Neuronal stem cell (in vitro differentiated cells): ENCODE data around the gene GOLGA8H. TPM values are rescaled to one million over a fixed set of nuclear protein-coding genes. Genes with fewer than 3 reads are reported as not detected.
A peak's percentile ranks its signal among the peaks of the same experiment; 100 is the strongest.
"Not testable (repeated sequence)": the region's sequence is repeated elsewhere in the genome, so short reads cannot be mapped to it uniquely, and the experiment has no call there.

Source experiments
- DNase-seq: peaks from one replicate; pipeline ENCODE4 v3.0.0-alpha.2; 2013; ENCODE audit warnings: low spot score
- H2AFZ ChIP-seq: one replicate; pipeline ENCODE4 v1.6.1; 2013; ENCODE audit warnings: mild to moderate bottlenecking, low read length, inconsistent platforms
- H2AK5ac ChIP-seq: 2 replicates; pipeline ENCODE4 v1.6.1; 2013; ENCODE audit warnings: low read depth, mild to moderate bottlenecking, inconsistent platforms, low read length, moderate library complexity, mixed read lengths
- H2BK120ac ChIP-seq: 2 replicates; pipeline ENCODE4 v1.6.1; 2013; ENCODE audit warnings: low read depth, mild to moderate bottlenecking, inconsistent platforms, low read length, moderate library complexity, mixed read lengths
- H2BK12ac ChIP-seq: one replicate; pipeline ENCODE4 v1.6.1; 2013; ENCODE audit warnings: low read length, inconsistent platforms
- H2BK15ac ChIP-seq: 2 replicates; pipeline ENCODE4 v1.6.1; 2013; ENCODE audit warnings: mild to moderate bottlenecking, low read length, inconsistent platforms, mixed read lengths
- H2BK5ac ChIP-seq: one replicate; pipeline ENCODE4 v1.6.1; 2013; ENCODE audit warnings: inconsistent platforms, mild to moderate bottlenecking, low read length, moderate library complexity
- H3K14ac ChIP-seq: one replicate; pipeline ENCODE4 v1.6.1; 2013; ENCODE audit warnings: low read length, inconsistent platforms
- H3K18ac ChIP-seq: 2 replicates; pipeline ENCODE4 v1.6.1; 2013; ENCODE audit warnings: low read length, inconsistent platforms
- H3K23ac ChIP-seq: 2 replicates; pipeline ENCODE4 v1.6.1; 2013; ENCODE audit warnings: low read depth, mild to moderate bottlenecking, mixed read lengths, low read length, inconsistent platforms; ENCODE audit not compliant: poor library complexity
- H3K27ac ChIP-seq: replicated peaks from 3 replicates; pipeline ENCODE4 v1.5.1; 2013; ENCODE audit warnings: low read length, inconsistent platforms
- H3K27me3 ChIP-seq, 3 experiments: 2 replicates each; pipeline ENCODE4 v1.6.1; 2013; ENCODE audit warnings: low read length in 3 of 3, mild to moderate bottlenecking in 2 of 3, inconsistent platforms in 1 of 3, low read depth in 1 of 3, mixed read lengths in 1 of 3, moderate library complexity in 1 of 3; ENCODE audit not compliant: control insufficient read depth in 3 of 3, insufficient read depth in 3 of 3
- H3K36me3 ChIP-seq, 2 donors: replicated peaks in 1 of 2; 2 replicates each; pipeline ENCODE4 v1.6.1; 2013; ENCODE audit warnings: low read length in 2 of 2; ENCODE audit not compliant: control insufficient read depth in 2 of 2, insufficient read depth in 2 of 2
- H3K4ac ChIP-seq: 2 replicates; pipeline ENCODE4 v1.6.1; 2013; ENCODE audit warnings: inconsistent platforms, mild to moderate bottlenecking, low read length, moderate library complexity
- H3K4me1 ChIP-seq, 2 donors: 1 replicate in 1 of 2; 2 replicates in 1 of 2; pipeline ENCODE4 v1.6.1; 2013; ENCODE audit warnings: low read length in 2 of 2, low read depth in 1 of 2; ENCODE audit not compliant: control insufficient read depth in 2 of 2, insufficient read depth in 1 of 2
- H3K4me2 ChIP-seq: one replicate; pipeline ENCODE4 v1.6.1; 2013; ENCODE audit warnings: mild to moderate bottlenecking, low read length, inconsistent platforms; ENCODE audit not compliant: insufficient read depth, poor library complexity, severe bottlenecking
- H3K4me3 ChIP-seq, 2 donors: 2 replicates each; pipeline ENCODE4 v1.5.1; 2013; ENCODE audit warnings: low read length in 2 of 2, mild to moderate bottlenecking in 2 of 2, inconsistent platforms in 1 of 2, moderate library complexity in 1 of 2
- H3K79me1 ChIP-seq: one replicate; pipeline ENCODE4 v1.6.1; 2013; ENCODE audit warnings: low read depth, mild to moderate bottlenecking, inconsistent platforms, low read length, moderate library complexity
- H3K9ac ChIP-seq: one replicate; pipeline ENCODE4 v1.6.1; 2013; ENCODE audit warnings: mild to moderate bottlenecking, low read depth, low read length, inconsistent platforms; ENCODE audit not compliant: poor library complexity
- H3K9me3 ChIP-seq, 2 donors: replicated peaks in 1 of 2; 2 replicates each; pipeline versions ENCODE3 to v1.6.1; 2013; ENCODE audit warnings: low read length in 2 of 2, mild to moderate bottlenecking in 2 of 2, inconsistent platforms in 1 of 2, low read depth in 1 of 2, mixed read lengths in 1 of 2, moderate library complexity in 1 of 2; ENCODE audit not compliant: control insufficient read depth in 2 of 2, insufficient read depth in 1 of 2
- H4K8ac ChIP-seq: one replicate; pipeline ENCODE4 v1.6.1; 2013; ENCODE audit warnings: low read depth, mild to moderate bottlenecking, inconsistent platforms, low read length, moderate library complexity
- H4K91ac ChIP-seq: one replicate; pipeline ENCODE4 v1.6.1; 2013; ENCODE audit warnings: low read length, low read depth, mild to moderate bottlenecking, inconsistent platforms; ENCODE audit not compliant: poor library complexity
- WGBS, 2 donors: extraction: QIAGEN DNeasy Blood & Tissue Kit; methylation state at CpG; one replicate each; pipeline ENCODE4 v1.1.7; 2013; ENCODE audit warnings: missing lambda C conversion rate in 2 of 2, mixed read lengths in 1 of 2; ENCODE audit not compliant: insufficient read length in 2 of 2, insufficient replicate concordance in 1 of 2; ENCODE audit errors: extremely low coverage in 2 of 2; 5-methylcytosine and 5-hydroxymethylcytosine counted together
- polyA plus RNA-seq, 2 experiments: library from polyadenylated mRNA; stranded (reverse); fragments of 200-250 nt; gene quantifications; one replicate each; pipeline ENCODE4 v1.2.3, GENCODE V29; 2013

The GOLGA8H gene
- 0.07 TPM for polyA plus RNA-seq (2013, experiment 1 of 2)
- polyA plus RNA-seq (2013, experiment 2 of 2): 0.10 TPM

DNA sequence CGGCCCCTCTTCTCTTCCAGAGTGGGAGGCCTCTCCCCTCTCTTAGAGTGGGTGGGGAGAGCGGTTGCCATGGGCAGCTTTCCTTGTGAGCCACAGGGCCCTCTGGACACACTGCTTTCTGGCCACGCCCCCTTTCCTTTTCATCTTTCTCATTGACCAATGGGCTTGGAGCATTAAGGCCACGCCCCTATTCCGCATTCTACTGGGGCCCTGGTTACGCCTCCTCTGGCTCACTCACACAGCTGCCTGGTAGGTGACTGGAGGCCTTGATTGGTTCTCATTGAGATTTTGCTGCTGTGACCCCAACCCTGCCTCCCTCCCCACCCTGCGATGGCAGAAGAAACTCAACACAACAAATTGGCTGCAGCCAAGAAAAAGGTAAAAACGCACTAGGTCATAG is at the start of gene GOLGA8H:
Gene GOLGA8H, plus strand, starts transcription at position 233 of the 400 bp plus-strand sequence. Its CDS starts 98 bp downstream, at position 331.
- not testable (repeated sequence) for H3K14ac ChIP-seq, H2BK12ac ChIP-seq, H4K91ac ChIP-seq

DNA sequence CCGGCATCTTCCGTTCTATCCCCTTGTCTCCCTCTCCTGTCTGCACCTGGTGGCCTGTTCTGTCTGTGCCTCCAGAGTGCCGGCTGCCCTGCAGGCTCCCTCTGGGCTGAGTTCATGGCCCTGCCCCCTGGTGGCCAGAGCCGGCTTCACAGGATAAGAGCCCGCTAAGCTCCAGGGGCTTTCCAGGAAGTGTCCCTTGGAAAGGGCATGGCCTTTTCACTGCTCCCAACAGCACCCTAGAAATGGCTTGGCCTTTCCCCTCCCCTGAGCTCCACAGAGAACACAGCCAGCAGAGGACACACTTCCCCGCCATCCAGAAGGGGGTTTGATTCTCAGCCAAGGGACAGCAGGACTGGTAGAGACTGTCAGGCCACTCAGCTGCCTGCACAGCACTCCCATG is 36.9 kb upstream of the GOLGA8H start:
- H3K9ac ChIP-seq, H3K23ac ChIP-seq, H3K9me3 ChIP-seq, H3K79me1 ChIP-seq, H3K36me3 ChIP-seq, H3K27ac ChIP-seq, H3K4me3 ChIP-seq, H2AFZ ChIP-seq, H2BK12ac ChIP-seq, H3K27me3 ChIP-seq, H3K4me2 ChIP-seq, H3K4me1 ChIP-seq, H2BK15ac ChIP-seq, H3K4ac ChIP-seq, H2BK5ac ChIP-seq, H4K8ac ChIP-seq, H4K91ac ChIP-seq, H2BK120ac ChIP-seq, H3K14ac ChIP-seq, DNase-seq, H3K18ac ChIP-seq, H2AK5ac ChIP-seq: not testable (repeated sequence)
- WGBS, 2 donors: no CpG with 5 or more reads among the region's 6 CpGs

More for the DNA sequence above, at the start of gene GOLGA8H:
- H3K36me3 ChIP-seq, H3K27ac ChIP-seq, H3K4me2 ChIP-seq, H3K4ac ChIP-seq, DNase-seq, H2BK15ac ChIP-seq, H2AK5ac ChIP-seq, H2BK120ac ChIP-seq, H3K4me3 ChIP-seq, H3K23ac ChIP-seq, H4K8ac ChIP-seq, H3K27me3 ChIP-seq, H3K9me3 ChIP-seq, H3K18ac ChIP-seq, H2AFZ ChIP-seq, H3K4me1 ChIP-seq, H3K9ac ChIP-seq, H3K79me1 ChIP-seq, H2BK5ac ChIP-seq: not testable (repeated sequence)
- no CpG with 5 or more reads among the region's 8 CpGs for WGBS, 2 donors

DNA sequence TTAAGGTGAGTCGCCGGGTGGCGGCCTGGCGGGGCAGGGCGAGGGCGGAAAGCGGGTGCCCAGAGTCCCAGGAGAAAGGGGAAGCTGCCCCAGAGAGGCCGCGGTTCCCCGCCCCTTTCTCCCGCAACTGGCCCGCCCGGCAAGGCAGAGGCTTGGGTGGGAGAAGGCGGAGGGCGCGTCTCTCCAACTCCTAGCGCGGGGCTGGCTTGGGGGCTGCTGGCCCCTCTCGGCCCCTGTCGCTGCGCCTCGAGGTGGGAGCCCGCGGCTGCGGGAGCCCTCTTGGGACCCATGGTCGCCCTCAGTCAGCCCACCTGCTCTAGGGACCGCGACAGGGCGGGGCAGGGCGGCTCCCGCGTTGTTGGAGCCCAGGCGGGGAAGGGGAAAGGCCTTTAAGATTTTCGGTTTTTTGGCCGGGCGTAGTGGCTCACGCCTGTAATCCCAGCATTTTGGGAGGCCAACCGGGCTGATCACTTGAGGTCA is 30.8 kb upstream of the GOLGA8H start:
- not testable (repeated sequence) for H3K9me3 ChIP-seq, H3K79me1 ChIP-seq, H4K91ac ChIP-seq, H3K36me3 ChIP-seq, H2AK5ac ChIP-seq, H3K4me2 ChIP-seq, H3K23ac ChIP-seq, H3K27me3 ChIP-seq, H3K14ac ChIP-seq, H2BK120ac ChIP-seq, DNase-seq, H3K9ac ChIP-seq, H2BK12ac ChIP-seq, H3K18ac ChIP-seq, H3K4ac ChIP-seq, H3K4me1 ChIP-seq, H3K27ac ChIP-seq, H4K8ac ChIP-seq, H2BK15ac ChIP-seq, H2BK5ac ChIP-seq
- Histone ChIP-seq H2AFZ (peak overlapping the region; percentile 66), H3K4me3 (peak overlapping the region in 1 of 2 donors; percentile 31)
- WGBS, 2 donors: no CpG with 5 or more reads among the region's 38 CpGs

DNA sequence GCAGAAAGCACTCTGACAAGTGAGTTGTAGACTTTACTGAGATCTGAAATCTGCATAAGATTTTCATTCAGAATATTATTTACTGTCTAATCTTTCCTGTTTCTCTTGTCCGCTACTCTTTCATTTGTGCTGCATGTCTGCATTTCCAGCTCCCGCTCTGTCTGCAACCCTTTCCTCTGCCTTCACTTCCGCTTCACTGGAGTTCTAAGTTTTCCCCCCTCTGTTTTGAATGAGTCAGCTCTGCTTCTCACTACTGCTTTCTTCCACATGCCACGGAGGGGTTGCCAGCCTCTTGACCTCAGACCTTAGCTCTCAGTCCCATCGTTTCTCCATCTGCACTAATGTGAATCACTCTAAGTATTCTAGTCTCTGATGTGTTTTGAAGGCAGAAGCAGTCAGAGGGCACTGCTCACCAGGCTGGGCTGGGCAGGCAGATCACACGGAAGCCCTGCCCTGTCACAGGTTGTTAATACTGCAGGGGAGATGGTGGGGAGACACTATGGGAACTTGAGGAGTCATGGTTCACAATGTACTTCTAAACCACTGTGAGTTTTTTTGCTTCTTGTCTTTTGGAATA is 24.3 kb upstream of the GOLGA8H start:
- H3K4me3 ChIP-seq, H3K79me1 ChIP-seq, H3K23ac ChIP-seq, H3K4me1 ChIP-seq, H4K91ac ChIP-seq, H4K8ac ChIP-seq, H3K18ac ChIP-seq, H3K36me3 ChIP-seq, H2AK5ac ChIP-seq, H2BK120ac ChIP-seq, H2BK15ac ChIP-seq, H3K9me3 ChIP-seq, H3K9ac ChIP-seq, H3K4me2 ChIP-seq, DNase-seq, H3K14ac ChIP-seq, H2BK5ac ChIP-seq, H3K27me3 ChIP-seq, H3K27ac ChIP-seq, H2AFZ ChIP-seq, H2BK12ac ChIP-seq, H3K4ac ChIP-seq: not testable (repeated sequence)
- WGBS, 2 donors: no CpG with 5 or more reads among the region's 6 CpGs
